Left renal pelvis (tissue), 4 donors: ENCODE data around the gene KLHDC1. TPM values are rescaled to one million over a fixed set of nuclear protein-coding genes. Genes with fewer than 3 reads are reported as not detected.
"Not testable (repeated sequence)": the region's sequence is repeated elsewhere in the genome, so short reads cannot be mapped to it uniquely, and the experiment has no call there.

Source experiments
- DNase-seq, 4 donors: peaks; one replicate each; pipeline ENCODE4 v3.0.0-alpha.2; 2013; ENCODE audit warnings: low read depth in 4 of 4, low spot score in 3 of 4
- polyA plus RNA-seq, 4 donors: library from polyadenylated mRNA; unstranded; fragments of 120-200 nt; gene quantifications; one replicate each; pipeline ENCODE4 v1.2.1, GENCODE V29; 2013; ENCODE audit not compliant: insufficient read length in 4 of 4

The KLHDC1 gene
- polyA plus RNA-seq, 4 donors: 4.9 to 7.9 (median 6.5) TPM

GRCh38 chr14:49720744-49721143, 27.8 kb downstream of the KLHDC1 start:
- no peak for DNase-seq

DNA sequence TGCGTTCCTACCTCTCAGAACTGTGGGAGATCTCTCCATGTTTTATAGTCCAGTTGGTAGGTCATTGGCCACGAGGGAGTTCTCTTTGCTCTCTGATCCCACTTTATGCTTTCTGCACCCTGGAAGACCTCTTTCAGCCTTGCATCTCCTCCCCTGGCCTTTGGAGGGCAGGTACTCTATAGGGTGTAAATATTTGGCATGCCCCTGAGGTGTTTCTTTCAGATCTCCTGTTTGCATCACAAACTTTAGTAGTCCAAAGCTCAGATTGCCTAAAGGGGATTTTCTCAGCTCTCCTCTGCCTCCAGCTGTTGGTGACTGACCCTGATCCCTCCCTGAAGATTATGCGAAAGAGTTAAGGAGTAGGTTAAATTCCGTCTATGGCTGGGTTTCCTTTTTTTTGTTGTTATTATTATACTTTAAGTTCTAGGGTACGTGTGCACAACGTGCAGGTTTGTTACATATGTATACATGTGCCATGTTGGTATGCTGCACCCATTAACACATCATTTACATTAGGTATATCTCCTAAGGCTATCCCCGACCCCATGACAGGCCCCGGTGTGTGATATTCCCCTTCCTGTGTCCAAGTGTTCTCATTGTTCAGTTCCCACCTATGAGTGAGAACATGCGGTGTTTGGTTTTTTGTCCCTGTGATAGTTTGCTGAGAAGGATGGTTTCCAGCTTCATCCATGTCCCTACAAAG, 29.0 kb downstream of the KLHDC1 start:
- DNase-seq: not testable (repeated sequence)

- DNase-seq: no peak
Observed at GRCh38 chr14:49727171-49727570, 34.3 kb downstream of the KLHDC1 start.

DNA sequence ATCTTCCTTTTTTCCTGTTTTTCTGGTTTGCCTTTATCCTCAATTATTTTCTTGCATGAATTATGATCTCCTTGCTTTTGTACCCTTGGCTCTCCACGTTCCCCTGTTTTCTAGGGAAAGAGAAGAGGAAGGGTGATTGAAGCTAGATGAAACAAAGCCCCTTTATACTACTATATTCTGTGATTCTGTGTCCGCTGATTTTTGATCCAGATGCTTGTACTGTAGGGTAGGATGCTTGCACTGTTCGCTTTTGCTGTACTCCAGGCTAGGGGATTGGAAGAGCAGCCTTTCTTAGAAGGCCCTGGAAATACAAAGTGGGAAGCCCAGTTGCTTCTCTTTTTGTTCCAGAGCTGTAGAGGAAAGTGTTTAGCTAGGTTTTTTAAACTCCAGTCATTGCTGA, 40.0 kb downstream of the KLHDC1 start:
- no peak for DNase-seq

DNA sequence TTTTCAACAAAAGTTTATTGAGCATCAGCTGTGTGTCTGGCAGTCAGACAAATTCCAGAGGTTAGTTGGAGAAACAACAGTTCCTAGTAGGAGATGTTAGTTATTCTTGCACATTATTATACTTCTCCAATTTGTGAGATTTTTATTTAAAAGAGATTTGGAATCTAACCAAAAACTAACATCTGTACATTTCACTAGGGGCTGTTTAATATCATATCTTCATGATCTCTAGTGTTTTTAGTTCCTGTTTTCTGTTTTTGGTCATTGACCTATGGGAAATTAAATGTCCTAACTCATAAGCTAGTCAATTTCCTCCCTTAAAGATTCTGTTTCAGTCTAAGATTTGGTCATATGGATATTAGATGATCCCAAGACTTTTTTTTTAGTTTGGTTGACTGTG, 40.9 kb downstream of the KLHDC1 start:
- no peak for DNase-seq

DNA sequence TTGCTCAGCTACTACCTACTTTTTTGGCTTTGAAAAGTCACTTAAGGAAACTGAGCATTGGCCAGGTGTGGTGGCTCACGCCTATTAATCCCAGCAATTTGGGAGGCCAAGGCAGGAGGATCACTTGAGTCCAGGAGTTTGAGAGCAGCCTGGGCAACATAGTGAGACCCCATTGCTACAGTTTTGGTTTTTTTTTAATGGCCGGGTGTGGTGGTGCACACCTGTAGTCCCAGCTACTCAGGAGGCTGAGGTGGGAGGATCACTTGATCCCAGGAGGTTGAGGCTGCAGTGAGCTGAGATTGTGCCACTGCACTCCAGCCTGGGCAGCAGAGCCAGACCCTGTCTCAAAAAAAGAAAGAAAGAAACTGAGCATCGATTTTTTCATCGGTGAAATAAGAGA, 42.7 kb downstream of the KLHDC1 start:
- not testable (repeated sequence) for DNase-seq

- DNase-seq: no peak
Observed at GRCh38 chr14:49745191-49745590, 52.3 kb downstream of the KLHDC1 start.

GRCh38 chr14:49746476-49746875, 53.6 kb downstream of the KLHDC1 start:
- not testable (repeated sequence) for DNase-seq

DNA sequence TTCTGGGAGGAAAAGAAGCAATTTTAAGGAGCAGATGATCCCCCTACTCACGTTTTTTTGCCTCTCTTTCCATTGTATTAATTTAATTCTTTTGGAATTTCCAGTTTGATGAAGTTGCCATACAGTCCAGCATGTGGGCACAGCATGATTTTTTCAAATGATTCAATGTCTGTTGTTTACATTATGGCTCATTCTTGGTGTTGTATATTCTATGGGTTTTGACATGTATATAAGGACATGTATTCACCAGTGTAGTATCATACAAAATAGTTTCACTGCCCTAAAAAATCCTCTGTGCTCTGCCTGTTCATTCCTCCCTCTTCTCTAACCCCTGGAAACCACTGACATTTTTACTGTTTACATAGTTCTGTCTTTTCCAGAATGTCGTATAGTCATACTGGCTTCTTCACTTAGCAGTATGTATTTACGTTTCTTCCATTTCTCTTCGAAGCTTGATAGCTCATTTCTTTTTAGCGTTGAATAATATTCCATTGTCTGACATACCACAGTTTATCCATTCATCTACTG, 61.7 kb downstream of the KLHDC1 start:
- DNase-seq: no peak

DNA sequence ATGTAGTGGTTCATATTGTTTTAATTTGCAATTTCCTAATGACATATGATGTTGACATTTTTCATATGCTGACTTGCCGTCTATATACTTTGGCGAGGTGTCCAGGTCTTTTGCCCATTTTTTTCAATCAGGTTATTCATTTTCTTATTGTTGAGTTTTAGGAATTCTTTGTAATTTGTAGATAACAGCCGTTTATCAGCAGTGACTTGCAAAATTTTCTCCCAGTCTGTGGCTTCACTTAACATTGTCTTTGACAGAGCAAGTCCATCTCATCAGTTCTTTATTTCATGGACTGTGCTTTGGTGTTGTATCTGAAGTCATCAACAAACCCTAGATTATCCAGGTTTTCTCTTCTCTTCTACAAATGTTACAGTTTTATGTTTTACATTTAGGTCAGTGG, 62.5 kb downstream of the KLHDC1 start:
- no peak for DNase-seq

- DNase-seq: no peak
Observed at GRCh38 chr14:49761839-49762551, 69.1 kb downstream of the KLHDC1 start.

- DNase-seq: no peak
Observed at GRCh38 chr14:49766839-49767238, 73.9 kb downstream of the KLHDC1 start.

GRCh38 chr14:49767270-49767570, 74.3 kb downstream of the KLHDC1 start:
- no peak for DNase-seq

DNA sequence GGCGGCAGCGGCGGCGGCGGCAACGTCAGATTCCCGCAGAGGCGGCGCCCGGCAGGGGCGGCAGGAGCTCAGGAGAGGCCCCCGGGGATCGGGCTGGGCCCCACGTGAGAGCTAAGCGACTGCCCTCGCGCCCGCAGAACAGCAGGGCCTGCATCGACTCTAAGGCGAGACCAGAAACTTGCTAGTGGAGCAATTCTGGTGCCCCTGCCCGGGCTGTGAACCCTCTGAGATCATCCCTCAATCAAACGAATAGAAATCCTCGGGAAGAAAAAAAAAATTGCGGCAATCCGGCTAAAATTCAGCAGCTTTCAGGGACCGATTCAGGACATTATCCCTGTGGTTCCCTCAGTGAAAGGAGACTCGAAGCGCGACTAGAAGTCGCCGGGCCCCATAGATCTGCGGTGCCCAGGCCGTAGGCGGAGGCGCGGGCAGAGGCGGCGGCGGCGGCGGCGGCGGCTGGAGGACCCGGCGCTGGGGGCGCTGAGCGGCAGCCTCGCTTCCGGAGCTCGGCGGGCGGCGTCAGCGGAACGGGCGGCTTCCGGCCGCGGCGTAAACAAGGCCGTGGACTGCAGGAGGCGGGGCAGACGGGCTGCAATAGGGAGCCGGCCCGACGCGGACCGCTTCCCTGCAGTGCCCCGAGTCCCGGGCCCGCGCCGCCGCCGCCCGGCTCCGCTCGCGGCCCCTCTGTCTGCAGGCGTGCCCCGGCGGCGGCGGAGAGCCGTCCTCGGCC, 74.8 kb downstream of the KLHDC1 start, which contains the start of gene KLHDC2:
KLHDC2 (plus strand) TSS at position 583 of the 730 bp plus-strand sequence. CDS start 316 bp downstream, outside the sequence.
- DNase-seq: peak; percentile 60 to 73 (median 66)

- peak in 2 of 4 donors; percentile 39 to 46 for DNase-seq
Observed at GRCh38 chr14:49768301-49769121, 75.6 kb downstream of the KLHDC1 start.

- no peak for DNase-seq
Observed at GRCh38 chr14:49769171-49769570, 76.3 kb downstream of the KLHDC1 start.

DNA sequence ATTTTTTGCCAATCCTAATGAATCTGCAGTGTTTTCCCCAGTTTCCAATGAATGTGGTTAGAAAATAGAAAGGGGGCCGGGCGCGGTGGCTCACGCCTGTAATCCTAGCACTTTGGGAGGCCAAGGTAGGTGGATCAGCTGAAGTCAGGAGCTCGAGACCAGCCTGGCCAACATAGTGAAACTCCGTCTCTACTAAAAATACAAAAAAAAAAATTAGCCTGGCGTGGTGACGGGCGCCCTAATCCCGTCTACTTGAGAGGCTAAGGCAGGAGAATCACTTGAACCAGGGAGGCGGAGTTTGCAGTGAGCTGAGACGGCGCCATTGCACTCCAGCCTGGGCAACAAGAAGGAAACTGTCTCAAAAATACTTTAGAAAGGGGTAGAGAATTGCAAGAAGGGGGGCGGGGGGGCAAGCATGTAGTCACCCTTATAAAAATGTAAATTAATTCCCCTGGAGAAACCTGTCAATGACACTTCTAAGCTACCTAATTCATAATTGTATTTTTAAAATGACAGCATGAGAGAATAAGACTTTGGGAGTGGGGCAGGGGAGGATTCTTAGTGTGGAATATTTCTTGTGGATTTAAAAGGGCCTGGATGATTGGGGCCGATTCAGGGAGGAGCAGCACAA, 76.8 kb downstream of the KLHDC1 start:
- DNase-seq: no peak

DNA sequence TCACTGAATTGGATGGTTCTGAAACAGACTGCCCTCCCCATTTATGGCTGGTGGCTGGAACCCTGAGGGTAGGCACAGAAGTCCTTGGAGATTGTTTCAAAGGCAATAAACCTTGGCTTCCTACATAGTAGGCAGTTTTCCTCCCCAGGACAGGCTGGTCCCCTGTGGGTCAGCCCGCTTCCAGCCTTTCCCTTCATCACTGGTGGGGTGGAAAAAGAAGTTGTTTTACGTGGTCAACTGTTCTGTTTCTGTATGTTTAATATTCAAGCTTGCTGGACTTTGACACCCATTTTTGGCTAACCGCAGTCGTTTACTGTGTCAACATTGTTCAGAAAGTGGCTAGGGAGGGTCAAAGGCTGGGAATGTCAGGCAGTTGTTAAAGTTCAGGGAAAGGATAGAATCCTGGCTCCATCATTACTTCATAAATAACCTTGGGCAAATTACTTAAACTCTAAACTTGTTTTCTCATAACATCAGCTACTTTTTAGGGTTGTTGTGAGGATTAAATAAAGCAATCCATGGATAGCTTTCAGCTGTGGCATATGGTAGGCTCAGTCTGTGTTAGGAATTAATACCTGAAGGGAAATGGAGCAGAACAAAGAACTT, 77.4 kb downstream of the KLHDC1 start:
- DNase-seq: peak in 3 of 4 donors; percentile 17 to 53 (median 33)

DNA sequence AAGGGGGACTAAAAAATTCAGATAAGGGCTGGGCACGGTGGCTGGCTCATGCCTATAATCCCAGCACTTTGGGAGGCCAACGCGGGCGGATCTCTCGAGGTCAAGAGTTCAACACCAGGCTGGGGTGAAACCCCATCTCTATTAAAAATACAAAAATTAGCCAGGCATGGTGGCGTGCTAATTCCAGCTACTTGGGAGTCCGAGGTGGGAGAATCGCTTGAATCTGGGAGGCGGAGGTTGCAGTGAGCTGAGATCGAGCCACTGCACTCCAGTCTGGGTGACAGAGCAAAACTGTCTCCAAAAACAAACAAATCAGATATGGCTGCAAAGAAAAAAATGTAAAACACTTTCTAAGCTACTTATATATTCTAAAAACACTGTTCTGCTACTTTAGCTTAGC, 78.8 kb downstream of the KLHDC1 start:
- DNase-seq: not testable (repeated sequence)

- no peak for DNase-seq
Observed at GRCh38 chr14:49774106-49774505, 81.2 kb downstream of the KLHDC1 start.
